HFF-Myc (cell line): ENCODE results near the gene RNASET2.

Experiments
- DNase-seq: peaks from one replicate; pipeline ENCODE4 v3.0.0-alpha.2; 2011; ENCODE audit warnings: low read depth; ENCODE audit errors: extremely low read depth
- H3K4me3 ChIP-seq: replicated peaks from 2 replicates; pipeline ENCODE4 v1.5.1; 2011; ENCODE audit warnings: low read depth, mild to moderate bottlenecking, control low read depth, low read length
- TF ChIP-seq, protein P1 (sequence below): IDR thresholded peaks from 2 replicates; pipeline ENCODE4 v1.5.1; 2012; ENCODE audit warnings: mild to moderate bottlenecking, low read depth, low read length, control low read depth; ENCODE audit errors: missing control alignments

The RNASET2 gene

DNA sequence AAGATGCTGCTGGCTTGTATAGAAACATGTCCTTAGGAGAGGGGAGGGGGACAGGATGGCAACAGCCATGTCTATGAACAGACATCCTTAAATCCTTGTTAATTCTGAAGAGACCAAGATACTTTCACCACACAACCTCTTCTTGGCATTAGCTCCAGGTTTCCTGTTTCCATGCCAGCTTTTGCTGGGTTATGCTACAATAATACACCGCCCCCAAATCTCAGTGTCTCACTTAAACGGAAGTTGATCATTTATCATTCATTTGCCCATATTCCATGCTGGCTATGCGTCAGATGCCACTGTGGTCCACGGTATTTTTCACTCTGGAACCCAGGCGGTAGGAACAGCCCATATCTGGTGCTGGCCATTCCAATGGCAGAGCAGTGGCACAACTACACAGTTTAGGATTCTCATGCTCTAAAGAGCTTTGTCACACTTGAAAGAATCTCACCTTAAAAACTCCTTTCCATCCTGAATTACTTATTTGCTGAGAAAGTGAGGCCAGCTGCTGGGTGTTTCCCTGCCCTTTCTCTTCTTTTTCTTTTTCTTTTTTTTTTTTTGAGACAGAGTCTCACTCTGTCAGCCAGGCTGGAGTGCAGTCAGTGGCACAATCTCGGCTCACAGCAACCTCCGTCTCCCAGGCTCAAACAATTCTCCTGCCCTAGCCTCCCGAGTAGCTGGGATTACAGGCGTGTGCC, 3.7 kb upstream of the RNASET2 start:
- no peak for DNase-seq
- TF ChIP-seq, protein P1, sequence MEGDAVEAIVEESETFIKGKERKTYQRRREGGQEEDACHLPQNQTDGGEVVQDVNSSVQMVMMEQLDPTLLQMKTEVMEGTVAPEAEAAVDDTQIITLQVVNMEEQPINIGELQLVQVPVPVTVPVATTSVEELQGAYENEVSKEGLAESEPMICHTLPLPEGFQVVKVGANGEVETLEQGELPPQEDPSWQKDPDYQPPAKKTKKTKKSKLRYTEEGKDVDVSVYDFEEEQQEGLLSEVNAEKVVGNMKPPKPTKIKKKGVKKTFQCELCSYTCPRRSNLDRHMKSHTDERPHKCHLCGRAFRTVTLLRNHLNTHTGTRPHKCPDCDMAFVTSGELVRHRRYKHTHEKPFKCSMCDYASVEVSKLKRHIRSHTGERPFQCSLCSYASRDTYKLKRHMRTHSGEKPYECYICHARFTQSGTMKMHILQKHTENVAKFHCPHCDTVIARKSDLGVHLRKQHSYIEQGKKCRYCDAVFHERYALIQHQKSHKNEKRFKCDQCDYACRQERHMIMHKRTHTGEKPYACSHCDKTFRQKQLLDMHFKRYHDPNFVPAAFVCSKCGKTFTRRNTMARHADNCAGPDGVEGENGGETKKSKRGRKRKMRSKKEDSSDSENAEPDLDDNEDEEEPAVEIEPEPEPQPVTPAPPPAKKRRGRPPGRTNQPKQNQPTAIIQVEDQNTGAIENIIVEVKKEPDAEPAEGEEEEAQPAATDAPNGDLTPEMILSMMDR, result no peak
- no peak overlapping the region for H3K4me3 ChIP-seq

DNA sequence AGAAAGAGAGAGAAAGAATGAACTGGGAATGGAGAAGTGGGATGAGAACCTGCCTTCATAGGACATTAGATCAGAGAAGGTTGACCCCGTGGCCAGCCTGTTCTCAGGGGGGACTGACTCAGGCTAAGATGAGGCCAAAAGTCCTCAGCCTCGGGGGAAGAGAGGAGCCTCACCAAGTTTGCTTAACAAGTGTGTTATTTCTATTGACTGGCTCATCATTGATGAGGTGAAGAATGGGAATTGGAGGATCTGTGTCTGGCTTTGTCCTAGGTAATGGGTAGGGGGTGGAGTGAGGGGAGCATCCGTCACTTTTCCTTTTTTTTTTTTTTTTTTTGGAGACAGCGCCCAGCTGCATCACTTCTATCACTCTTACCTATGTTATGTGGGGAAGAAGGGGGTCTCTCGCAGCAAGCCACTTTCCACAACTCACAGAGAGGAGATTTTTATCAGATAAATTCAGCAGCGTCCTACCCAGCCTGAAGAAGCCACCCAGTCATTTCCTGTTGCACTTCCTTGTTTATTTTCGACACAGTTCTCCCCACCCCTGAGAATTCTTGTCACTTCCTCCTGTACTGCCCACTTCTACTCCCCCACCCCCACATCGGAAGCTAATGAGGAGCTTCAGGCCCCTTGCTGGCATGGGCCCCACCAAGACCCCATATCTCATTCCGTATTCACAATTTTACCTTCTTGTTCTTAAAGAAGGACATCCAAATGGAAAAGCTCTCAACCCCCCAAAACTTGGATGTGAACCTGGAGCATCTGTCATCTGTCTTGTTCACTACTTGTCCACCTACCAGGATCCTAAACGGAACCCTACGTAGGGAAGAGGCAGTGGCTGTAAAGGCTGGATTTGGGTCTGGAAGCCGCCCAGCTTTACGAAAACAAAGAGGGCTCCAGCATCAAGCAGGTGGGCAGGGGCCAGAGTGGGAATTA, 2.8 kb upstream of the RNASET2 start:
- no peak for DNase-seq
- H3K4me3 ChIP-seq, result no peak overlapping the region
- TF ChIP-seq, protein P1, result no peak

DNA sequence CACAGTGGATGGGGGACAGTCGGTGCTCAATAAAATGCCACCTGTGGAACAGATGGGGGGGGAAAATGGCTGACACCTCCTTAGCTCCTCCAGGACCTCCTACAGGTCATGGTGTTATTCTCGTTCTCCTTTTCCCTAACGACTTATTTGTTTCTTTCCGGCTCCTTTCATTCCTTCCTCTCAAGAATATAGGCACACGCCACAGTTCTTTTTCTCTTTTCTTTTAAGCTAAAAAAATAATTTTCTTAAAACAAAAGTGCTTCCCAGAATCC, 1.4 kb upstream of the RNASET2 start:
- TF ChIP-seq, protein P1, result no peak
- no peak for DNase-seq
- H3K4me3 ChIP-seq, result no peak overlapping the region

DNA sequence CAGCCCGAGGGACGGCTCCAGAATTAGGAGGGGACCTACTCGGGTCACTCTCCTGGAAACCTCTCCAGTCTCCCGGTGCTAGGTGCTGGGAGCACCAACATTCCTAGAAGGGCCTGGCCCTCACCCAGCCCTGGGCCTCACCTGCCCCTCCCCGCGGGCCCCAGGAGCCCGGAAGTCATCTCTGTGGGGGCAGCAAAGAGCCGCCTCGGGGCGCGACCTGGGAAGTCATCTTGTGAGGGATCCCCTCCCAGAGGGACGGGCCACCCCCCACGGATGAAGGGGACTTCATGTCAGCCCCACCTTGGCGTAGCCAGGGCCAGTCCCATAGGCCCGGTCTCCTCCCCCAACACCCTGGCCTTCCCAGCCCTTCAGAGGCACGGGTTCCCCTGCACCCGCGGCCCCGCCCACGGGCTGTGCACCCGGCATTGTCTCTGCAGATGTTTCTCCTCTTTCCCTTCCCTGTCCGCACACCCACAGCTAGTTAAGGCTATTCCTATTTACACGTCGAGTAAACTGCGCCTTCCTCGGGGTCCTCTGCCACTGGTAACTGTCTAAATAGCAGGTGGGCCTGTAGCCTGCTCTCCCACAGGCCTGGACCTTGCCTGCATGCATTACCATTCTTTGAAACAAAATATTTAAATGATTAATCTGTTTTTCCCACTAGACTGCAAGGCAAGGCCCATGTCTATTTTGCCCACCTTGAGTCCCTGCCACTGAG, 896 bp upstream of the RNASET2 start:
- TF ChIP-seq, protein P1, result no peak

DNA sequence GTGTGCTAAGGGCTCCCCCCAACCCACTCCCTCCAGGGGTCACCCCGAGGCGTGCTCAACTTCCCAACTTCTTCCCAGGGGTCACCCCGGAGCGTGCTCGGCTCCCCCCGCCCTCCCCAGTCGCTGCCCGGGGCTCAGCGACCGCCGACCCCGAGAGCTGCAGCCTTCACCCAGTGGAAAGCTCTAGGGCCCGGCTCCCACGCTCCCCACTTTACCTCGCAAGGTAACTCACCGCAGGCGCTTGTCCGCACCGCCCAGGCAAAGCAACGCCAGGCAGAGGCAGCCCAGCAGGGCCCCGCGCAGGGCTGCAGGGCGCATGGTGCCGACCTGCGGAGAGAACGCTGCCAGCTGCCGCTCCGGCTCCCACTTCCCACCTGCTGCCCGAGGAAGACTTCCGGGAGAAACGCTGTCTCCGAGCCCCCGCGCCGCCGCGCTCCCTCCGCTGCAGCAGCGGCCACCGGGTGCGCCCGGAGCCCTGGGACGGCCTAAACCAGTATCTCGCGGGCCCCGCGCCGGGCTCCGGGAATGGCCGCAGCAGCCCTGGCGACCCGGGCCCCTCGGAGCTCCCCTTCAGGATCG, 396 bp downstream of the RNASET2 start:
- TF ChIP-seq, protein P1, result no peak
- H3K4me3 ChIP-seq, result peak overlapping the region; percentile 77
- no peak for DNase-seq

More for the DNA sequence above, 896 bp upstream of the RNASET2 start:
- H3K4me3 ChIP-seq, result peak overlapping the region; percentile 77
- DNase-seq, result no peak

DNA sequence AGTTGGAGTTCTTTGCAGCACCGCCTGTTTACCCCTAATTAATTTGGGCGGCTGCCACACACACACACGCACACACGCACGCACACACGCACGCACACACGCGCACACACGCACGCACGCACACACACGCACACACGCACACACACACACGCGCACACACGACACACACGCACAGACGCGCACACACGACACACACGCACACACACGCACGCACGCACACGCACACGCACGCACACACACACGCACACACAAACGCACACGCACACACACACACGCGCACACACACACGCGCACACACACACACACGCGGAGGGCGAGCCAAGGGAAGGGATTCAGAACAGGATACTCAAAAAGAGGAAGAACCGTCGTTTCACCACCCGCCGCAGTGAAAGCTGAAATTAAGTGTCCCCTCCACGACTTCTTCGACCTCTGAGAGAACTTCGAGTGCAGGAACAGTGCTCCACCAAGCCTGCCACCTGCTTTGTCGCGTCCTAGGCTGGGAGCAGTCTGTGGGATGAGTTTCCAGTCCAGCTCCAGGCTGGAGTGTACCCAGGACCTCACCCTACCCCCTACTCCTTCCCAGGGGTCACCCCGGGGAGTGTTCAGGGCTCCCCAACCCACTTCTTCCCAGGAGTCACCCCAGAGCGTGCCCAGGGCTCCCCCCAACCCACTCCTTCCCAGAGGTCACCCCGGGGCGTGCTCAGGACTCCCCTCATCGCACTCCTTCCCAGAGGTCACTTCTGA, 1.1 kb downstream of the RNASET2 start:
- DNase-seq, result no peak
- H3K4me3 ChIP-seq, result peak overlapping the region; percentile 77
- TF ChIP-seq, protein P1, result no peak
